Measurements from ENCODE around the gene MAP2K5.

MAP2K5 gene

GRCh38 chr15:67542420-67543347, at the start of gene MAP2K5:
TSS of gene MAP2K5 (plus strand) at chr15:67542703. CDS start at chr15:67543336, 633 bp downstream.
- peak within 1 kb of the TSS; percentile 84 for H3K27ac ChIP-seq
- CTCF ChIA-PET: no interaction called here
- TF ChIP-seq CTCF (conservative IDR thresholded peaks at IDR 0.05; ENCODE audit: low read depth): no peak
- DNase-seq (ENCODE audit: low spot score): peak; percentile 77
- POLR2A ChIA-PET (ENCODE audit: low non-redundant PET): no interaction called here

GRCh38 chr15:67495585-67495984, 46.9 kb upstream of the MAP2K5 start:
- ChIA-PET CTCF (interaction anchor here (0.6 kb wide), 2 partner anchors 25 to 776 kb away, joined by 3 to 7 read pairs; partner anchors contain the start of gene C15orf61), POLR2A (ENCODE audit: low non-redundant PET) (no interaction called here)
- TF ChIP-seq CTCF (conservative IDR thresholded peaks at IDR 0.05; ENCODE audit: low read depth): no peak
- no peak overlapping the region for H3K27ac ChIP-seq
- DNase-seq (ENCODE audit: low spot score): no peak

GRCh38 chr15:67501177-67501835, 41.2 kb upstream of the MAP2K5 start:
- CTCF ChIA-PET: interaction anchor here (0.6 to 0.7 kb wide), 5 partner anchors 14 to 852 kb away, joined by 3 read pairs; no protein-coding TSS in a partner anchor
- TF ChIP-seq CTCF (conservative IDR thresholded peaks at IDR 0.05; ENCODE audit: low read depth): peak; percentile 45; the same call in 1 of the 2 replicates
- H3K27ac ChIP-seq: no peak overlapping the region
- POLR2A ChIA-PET (ENCODE audit: low non-redundant PET): no interaction called here
- peak; percentile 11 for DNase-seq (ENCODE audit: low spot score)

- no peak overlapping the region for H3K27ac ChIP-seq
- no peak for TF ChIP-seq CTCF (conservative IDR thresholded peaks at IDR 0.05; ENCODE audit: low read depth)
- POLR2A ChIA-PET (ENCODE audit: low non-redundant PET): no interaction called here
- CTCF ChIA-PET: interaction anchor here (0.6 to 0.7 kb wide), 2 partner anchors 639 to 851 kb away, joined by 3 read pairs; no protein-coding TSS in a partner anchor
- DNase-seq (ENCODE audit: low spot score): no peak
Measured at GRCh38 chr15:67501836-67502461, 40.6 kb upstream of the MAP2K5 start.

- POLR2A ChIA-PET (ENCODE audit: low non-redundant PET): no interaction called here
Measured at GRCh38 chr15:67504056-67504455, 38.4 kb upstream of the MAP2K5 start.

More at GRCh38 chr15:67504056-67504455, 38.4 kb upstream of the MAP2K5 start:
- CTCF ChIA-PET: interaction anchor here (0.7 kb wide), 1 partner anchor 91 kb away, joined by 3 read pairs; no protein-coding TSS in a partner anchor
- DNase-seq (ENCODE audit: low spot score): no peak
- no peak for TF ChIP-seq CTCF (conservative IDR thresholded peaks at IDR 0.05; ENCODE audit: low read depth)
- H3K27ac ChIP-seq: no peak overlapping the region

Measured in RWPE1 (cell line).